Ovary (tissue), 9 donors: ENCODE measurements around the gene MAP7D3. TPM values are rescaled to one million over a fixed set of nuclear protein-coding genes. Genes with fewer than 3 reads are reported as not detected.

Source experiments
- DNase-seq, 5 donors: peaks; one replicate each; pipeline ENCODE4 v3.0.0-alpha.2; 2019 to 2020
- H3K27ac ChIP-seq, 2 donors: fragments of 200-600 bp; one replicate each; pipeline versions ENCODE4 v1.5.1 to v1.8.0; 2019 to 2022
- H3K27me3 ChIP-seq: fragments of 200-600 bp; one replicate; pipeline ENCODE4 v1.8.0; 2022
- H3K36me3 ChIP-seq: fragments of 200-600 bp; sonication (generic); one replicate; pipeline ENCODE4 v1.5.1; 2019
- H3K4me1 ChIP-seq: one replicate; pipeline ENCODE4 v1.8.1; 2013; ENCODE audit warnings: mild to moderate bottlenecking, moderate library complexity; ENCODE audit not compliant: insufficient read depth
- H3K4me3 ChIP-seq: fragments of 200-600 bp; sonication (generic); one replicate; pipeline ENCODE4 v1.5.1; 2017
- H3K9me3 ChIP-seq, 2 donors: fragments of 200-600 bp in 1 of 2; sonication (generic) in 1 of 2; one replicate each; pipeline versions ENCODE4 v1.5.1 to v1.8.1; 2013 to 2019; ENCODE audit warnings: mild to moderate bottlenecking in 1 of 2, moderate library complexity in 1 of 2
- CTCF ChIP-seq, 3 donors: fragments of 450-650 bp in 2 of 3; fragments of 200-600 bp in 1 of 3; IDR thresholded peaks; one replicate each; pipeline versions ENCODE4 v1.5.1 to v1.8.0; 2016 to 2022; ENCODE audit warnings: antibody characterized with exemption in 3 of 3, mild to moderate bottlenecking in 1 of 3
- EP300 ChIP-seq: sonication (generic); formaldehyde crosslinking; IDR thresholded peaks from one replicate; pipeline ENCODE4 v1.6.1; 2017; ENCODE audit warnings: antibody characterized with exemption
- POLR2A ChIP-seq: fragments of 450-650 bp; IDR thresholded peaks from one replicate; pipeline ENCODE4 v1.6.1; 2017; ENCODE audit warnings: antibody characterized with exemption, mild to moderate bottlenecking, moderate library complexity
- WGBS, 3 donors: extraction: QIAGEN DNeasy Blood & Tissue Kit in 1 of 3; methylation state at CpG; one replicate each; pipeline versions ENCODE4 v1.1.5 to v1.1.7; 2013 to 2017; 5-methylcytosine and 5-hydroxymethylcytosine counted together
- intact Hi-C, 4 donors: fragments of 100-400 bp; cut with DNase I; formaldehyde crosslinking; loops; one replicate each; pipeline versions ENCODE4 v1.11.0 to v1.15.1; 2022 to 2023
- polyA plus RNA-seq, 2 donors: library from polyadenylated mRNA; stranded (reverse); fragments of 200-250 nt in 1 of 2; fragments of 350-450 nt in 1 of 2; fragmentation: Illumina TruSeq in 1 of 2; extraction: RNeasy Lipid Tissue Mini Kit (QIAGEN cat#74804) in 1 of 2; gene quantifications; one replicate each; pipeline ENCODE4 v1.2.3, GENCODE V29; 2013 to 2014
- total RNA-seq, 7 donors: library from RNA; depleted of rRNA in 2 of 7; stranded (reverse); fragments of >200 nt in 2 of 7; fragmentation: NEBNext Ultra II Directional in 3 of 7; extraction: Animal tissue kit (Norgen Biotek cat#: 25700) in 3 of 7; gene quantifications; one replicate each; pipeline versions ENCODE4 v1.1.0 to v1.2.4, GENCODE V29; 2016 to 2023
- donor health status: DM: no; HTN: no; CAD: no; lungs with moderate emphysema.
- donor health status: DM: no; HTN: no; CAD: no.
- donor health status: Bipolar disorder and iron deficiency.
- donor health status: DM: yes; HTN: yes; CAD: no.
- donor health status: DM: no; HTN: no; CAD: no.
- donor health status: DM: yes; HTN: yes; CAD: no.

MAP7D3 gene
- total and polyA plus RNA-seq, 9 donors = 11.6 to 42.3 (median 29.3) TPM

- Histone ChIP-seq H3K9me3 (no peaks in the 10 kb centered on the region), H3K27me3 (no peaks in the 10 kb centered on the region), H3K4me1 (no peaks in the 10 kb centered on the region), H3K27ac (no peak overlapping the region), H3K36me3 (no peaks in the 10 kb centered on the region), H3K4me3 (no peak overlapping the region)
- no peak for TF ChIP-seq POLR2A
- TF ChIP-seq CTCF (IDR thresholded peaks at IDR 0.05) = no peak
- TF ChIP-seq EP300 = no peak
- DNase-seq = no peak
- intact Hi-C loops = no loop called here
These were observed 35.6 kb downstream of the MAP7D3 start for GRCh38 chrX:136215559-136215958.

GRCh38 chrX:136214551-136214950 lies 36.6 kb downstream of the MAP7D3 start:
- no peaks in the 10 kb centered on the region for H3K27me3 ChIP-seq
- DNase-seq = no peak
- intact Hi-C loops = no loop called here
- no peaks in the 10 kb centered on the region for H3K9me3 ChIP-seq
- TF ChIP-seq POLR2A (no peak), CTCF (IDR thresholded peaks at IDR 0.05) (no peak), EP300 (no peak)
- H3K4me3 ChIP-seq = no peak overlapping the region
- 28 to 48% (median 42%) methylated on average over 7 of the region's 7 CpGs for WGBS, 3 donors
- no peaks in the 10 kb centered on the region for H3K4me1 ChIP-seq
- H3K27ac ChIP-seq = no peak overlapping the region
- H3K36me3 ChIP-seq = no peaks in the 10 kb centered on the region

- intact Hi-C loops = no loop called here
- WGBS, 3 donors = 72 to 81% (median 77%) methylated on average over 17 of the region's 17 CpGs
- no peaks in the 10 kb centered on the region for H3K4me1 ChIP-seq
- H3K27me3 ChIP-seq = no peaks in the 10 kb centered on the region
- H3K9me3 ChIP-seq = no peaks in the 10 kb centered on the region
- TF ChIP-seq CTCF (IDR thresholded peaks at IDR 0.05) = no peak
- no peak for TF ChIP-seq POLR2A
- no peak for TF ChIP-seq EP300
- H3K27ac ChIP-seq = no peak overlapping the region
- H3K4me3 ChIP-seq = no peak overlapping the region
- DNase-seq = no peak
- H3K36me3 ChIP-seq = no peaks in the 10 kb centered on the region
These were observed 38.6 kb downstream of the MAP7D3 start for GRCh38 chrX:136212557-136213111.

GRCh38 chrX:136211766-136212556 lies 39.2 kb downstream of the MAP7D3 start:
- no peak overlapping the region for H3K27ac ChIP-seq
- DNase-seq = no peak
- H3K4me3 ChIP-seq = no peak overlapping the region
- no peaks in the 10 kb centered on the region for H3K36me3 ChIP-seq
- intact Hi-C loops = no loop called here
- H3K27me3 ChIP-seq = no peaks in the 10 kb centered on the region
- no peak for TF ChIP-seq POLR2A
- no peak for TF ChIP-seq EP300
- no peak for TF ChIP-seq CTCF (IDR thresholded peaks at IDR 0.05)
- no peaks in the 10 kb centered on the region for H3K4me1 ChIP-seq
- WGBS, 3 donors = 67 to 73% (median 72%) methylated on average over 11 of the region's 11 CpGs
- no peaks in the 10 kb centered on the region for H3K9me3 ChIP-seq
